ENCODE measurements around the gene CYP3A7. TPM values are rescaled to one million over a fixed set of nuclear protein-coding genes. Genes with fewer than 3 reads are reported as not detected.

Gene CYP3A7
- total RNA-seq, 1 experiment from 2014 or later = not detected

GRCh38 chr7:99766484-99767099 lies 31.6 kb upstream of the CYP3A7 start:
- H4K5ac ChIP-seq (ENCODE audit: insufficient read length, low read depth, low read length) = no peak overlapping the region
- H3K4ac ChIP-seq (ENCODE audit: low read depth, low read length) = no peak overlapping the region
- no peak overlapping the region for H2AK5ac ChIP-seq (ENCODE audit: insufficient read length, low read length)
- H3T11ph ChIP-seq (ENCODE audit: low read length) = no peak overlapping the region
- no peak for TF ChIP-seq CTCF (conservative IDR thresholded peaks at IDR 0.05)
- H3K14ac ChIP-seq (ENCODE audit: insufficient read depth, low read length) = no peak overlapping the region
- Mint-ChIP-seq H3K27ac (no peak overlapping the region), H3K4me1 (no peaks in the 10 kb centered on the region), H3K36me3 (ENCODE audit: insufficient read depth in 1 of 3, low read depth in 3 of 3) (no peaks in the 10 kb centered on the region), H3K27me3 (ENCODE audit: low read depth) (peaks cover 10% of the 10 kb centered on the region), H3K4me3 (no peak overlapping the region), H3K9me3 (no peaks in the 10 kb centered on the region)
- no peak overlapping the region for H2BK12ac ChIP-seq (ENCODE audit: insufficient read length, low read depth, low read length)
- H4K8ac ChIP-seq (replicated peaks; ENCODE audit: insufficient read length, low read depth, low read length) = no peak overlapping the region
- no peak overlapping the region for H3K18ac ChIP-seq (ENCODE audit: insufficient read length, low read depth, low read length)
- H2AFZ ChIP-seq (ENCODE audit: low read length) = no peak overlapping the region
- H2BK5ac ChIP-seq (ENCODE audit: insufficient read length, low read length) = no peak overlapping the region
- H3K23ac ChIP-seq (ENCODE audit: insufficient read length, low read depth, low read length) = no peak overlapping the region
- H3K27me3 ChIP-seq (ENCODE audit: insufficient read depth, low read length) = no peaks in the 10 kb centered on the region
- H4K20me1 ChIP-seq (ENCODE audit: control insufficient read depth, insufficient read depth, insufficient read length) = no peaks in the 10 kb centered on the region
- WGBS (ENCODE audit: extremely low coverage, insufficient read length, low lambda C conversion rate) = no CpG with 5 or more reads among the region's 3 CpGs
- H3K9me3 ChIP-seq (ENCODE audit: control insufficient read depth, low read depth, low read length) = no peaks in the 10 kb centered on the region
- H3K4me1 ChIP-seq (ENCODE audit: insufficient read depth, low read length) = no peaks in the 10 kb centered on the region
- H2BK120ac ChIP-seq (ENCODE audit: low read depth, low read length, poor library complexity, severe bottlenecking) = no peak overlapping the region
- no peak overlapping the region for H2BK20ac ChIP-seq (ENCODE audit: low read depth, low read length, poor library complexity, severe bottlenecking)
- no peak overlapping the region for H3K4me2 ChIP-seq (ENCODE audit: insufficient read depth, insufficient read length, low read length)
- no peaks in the 10 kb centered on the region for H3K79me2 ChIP-seq (ENCODE audit: insufficient read depth, low read length)
- DNase-seq = no peak
- no peak overlapping the region for H3K56ac ChIP-seq (ENCODE audit: insufficient read length, low read depth, low read length)
- no peak overlapping the region for H3K9ac ChIP-seq (ENCODE audit: extremely low read depth, insufficient read length, low read length)
- no peaks in the 10 kb centered on the region for H3K23me2 ChIP-seq (ENCODE audit: insufficient read length, low read depth, low read length, poor library complexity, severe bottlenecking)
- H2BK15ac ChIP-seq (ENCODE audit: low read depth, low read length) = no peak overlapping the region
- H3K79me1 ChIP-seq (ENCODE audit: insufficient read depth, low read depth, low read length, poor library complexity, severe bottlenecking) = no peaks in the 10 kb centered on the region
- H4K91ac ChIP-seq (ENCODE audit: insufficient read length, low read depth, low read length) = no peak overlapping the region
- H3K27ac ChIP-seq (ENCODE audit: insufficient read length, low read depth, low read length) = no peak overlapping the region

Data from H9 (cell line).